Measurements from ENCODE around the gene FBXO28.

The FBXO28 gene

GRCh38 chr1:224116131-224116530 is 2.2 kb downstream of the FBXO28 start:
- no peak overlapping the region for H3K27ac ChIP-seq (ENCODE audit: low read length)
- no peak overlapping the region for H3K4me3 ChIP-seq (ENCODE audit: low read length)
- no peaks in the 10 kb centered on the region for H3K27me3 ChIP-seq (ENCODE audit: control insufficient read depth, insufficient read depth, low read length)
- no peaks in the 10 kb centered on the region for H3K36me3 ChIP-seq (ENCODE audit: control insufficient read depth, insufficient read depth, low read length)
- WGBS (ENCODE audit: insufficient coverage, insufficient read length), result no CpG with 5 or more reads among the region's 4 CpGs
- H3K9me3 ChIP-seq (ENCODE audit: control insufficient read depth, insufficient read depth, low read length), result no peaks in the 10 kb centered on the region
- DNase-seq (ENCODE audit: low read depth, low spot score), result no peak
- H3K4me1 ChIP-seq (ENCODE audit: control insufficient read depth, insufficient read depth, low read length), result no peaks in the 10 kb centered on the region

GRCh38 chr1:224118688-224119087 is 4.8 kb downstream of the FBXO28 start:
- Histone ChIP-seq H3K9me3 (ENCODE audit: control insufficient read depth, insufficient read depth, low read length) (no peaks in the 10 kb centered on the region), H3K27ac (ENCODE audit: low read length) (no peak overlapping the region), H3K36me3 (ENCODE audit: control insufficient read depth, insufficient read depth, low read length) (no peaks in the 10 kb centered on the region), H3K4me3 (ENCODE audit: low read length) (no peak overlapping the region), H3K4me1 (ENCODE audit: control insufficient read depth, insufficient read depth, low read length) (no peaks in the 10 kb centered on the region), H3K27me3 (ENCODE audit: control insufficient read depth, insufficient read depth, low read length) (no peaks in the 10 kb centered on the region)
- DNase-seq (ENCODE audit: low read depth, low spot score), result no peak
- no CpG with 5 or more reads among the region's 1 CpG for whole genome bisulfite sequencing (ENCODE audit: insufficient coverage, insufficient read length)

- Histone ChIP-seq H3K4me1 (ENCODE audit: control insufficient read depth, insufficient read depth, low read length) (no peaks in the 10 kb centered on the region), H3K4me3 (ENCODE audit: low read length) (no peak overlapping the region), H3K27me3 (ENCODE audit: control insufficient read depth, insufficient read depth, low read length) (no peaks in the 10 kb centered on the region), H3K36me3 (ENCODE audit: control insufficient read depth, insufficient read depth, low read length) (no peaks in the 10 kb centered on the region), H3K9me3 (ENCODE audit: control insufficient read depth, insufficient read depth, low read length) (no peaks in the 10 kb centered on the region), H3K27ac (ENCODE audit: low read length) (no peak overlapping the region)
- DNase-seq (ENCODE audit: low read depth, low spot score), result no peak
- no CpG with 5 or more reads among the region's 4 CpGs for WGBS (ENCODE audit: insufficient coverage, insufficient read length)
Observed at GRCh38 chr1:224123136-224123535, 9.2 kb downstream of the FBXO28 start.

- Histone ChIP-seq H3K27ac (ENCODE audit: low read length) (no peak overlapping the region), H3K27me3 (ENCODE audit: control insufficient read depth, insufficient read depth, low read length) (no peaks in the 10 kb centered on the region), H3K4me1 (ENCODE audit: control insufficient read depth, insufficient read depth, low read length) (no peaks in the 10 kb centered on the region), H3K4me3 (ENCODE audit: low read length) (no peak overlapping the region), H3K36me3 (ENCODE audit: control insufficient read depth, insufficient read depth, low read length) (no peaks in the 10 kb centered on the region), H3K9me3 (ENCODE audit: control insufficient read depth, insufficient read depth, low read length) (no peaks in the 10 kb centered on the region)
- no peak for DNase-seq (ENCODE audit: low read depth, low spot score)
Observed at GRCh38 chr1:224124220-224124619, 10.3 kb downstream of the FBXO28 start.

GRCh38 chr1:224127925-224128819 is 14.3 kb downstream of the FBXO28 start:
- H3K4me1 ChIP-seq (ENCODE audit: control insufficient read depth, insufficient read depth, low read length), result no peaks in the 10 kb centered on the region
- no peak overlapping the region for H3K27ac ChIP-seq (ENCODE audit: low read length)
- no peak overlapping the region for H3K4me3 ChIP-seq (ENCODE audit: low read length)
- no peaks in the 10 kb centered on the region for H3K9me3 ChIP-seq (ENCODE audit: control insufficient read depth, insufficient read depth, low read length)
- no CpG with 5 or more reads among the region's 5 CpGs for WGBS (ENCODE audit: insufficient coverage, insufficient read length)
- H3K36me3 ChIP-seq (ENCODE audit: control insufficient read depth, insufficient read depth, low read length), result peaks cover 11% of the 10 kb centered on the region; the same call in 1 of the 2 replicates
- DNase-seq (ENCODE audit: low read depth, low spot score), result no peak
- no peaks in the 10 kb centered on the region for H3K27me3 ChIP-seq (ENCODE audit: control insufficient read depth, insufficient read depth, low read length)

GRCh38 chr1:224131253-224131652 is 17.3 kb downstream of the FBXO28 start:
- Histone ChIP-seq H3K27ac (ENCODE audit: low read length) (no peak overlapping the region), H3K4me3 (ENCODE audit: low read length) (no peak overlapping the region), H3K36me3 (ENCODE audit: control insufficient read depth, insufficient read depth, low read length) (peaks cover 11% of the 10 kb centered on the region; the same call in 1 of the 2 replicates), H3K4me1 (ENCODE audit: control insufficient read depth, insufficient read depth, low read length) (no peaks in the 10 kb centered on the region), H3K9me3 (ENCODE audit: control insufficient read depth, insufficient read depth, low read length) (no peaks in the 10 kb centered on the region), H3K27me3 (ENCODE audit: control insufficient read depth, insufficient read depth, low read length) (no peaks in the 10 kb centered on the region)
- DNase-seq (ENCODE audit: low read depth, low spot score), result no peak

- peaks cover 11% of the 10 kb centered on the region; the same call in 1 of the 2 replicates for H3K36me3 ChIP-seq (ENCODE audit: control insufficient read depth, insufficient read depth, low read length)
- no peaks in the 10 kb centered on the region for H3K9me3 ChIP-seq (ENCODE audit: control insufficient read depth, insufficient read depth, low read length)
- no peak for DNase-seq (ENCODE audit: low read depth, low spot score)
- WGBS (ENCODE audit: insufficient coverage, insufficient read length), result no CpG with 5 or more reads among the region's 1 CpG
- H3K27ac ChIP-seq (ENCODE audit: low read length), result no peak overlapping the region
- no peaks in the 10 kb centered on the region for H3K27me3 ChIP-seq (ENCODE audit: control insufficient read depth, insufficient read depth, low read length)
- no peak overlapping the region for H3K4me3 ChIP-seq (ENCODE audit: low read length)
- H3K4me1 ChIP-seq (ENCODE audit: control insufficient read depth, insufficient read depth, low read length), result no peaks in the 10 kb centered on the region
Observed at GRCh38 chr1:224132901-224133300, 19.0 kb downstream of the FBXO28 start.

GRCh38 chr1:224133741-224134299 is 19.9 kb downstream of the FBXO28 start:
- no peak overlapping the region for H3K27ac ChIP-seq (ENCODE audit: low read length)
- WGBS (ENCODE audit: insufficient coverage, insufficient read length), result no CpG with 5 or more reads among the region's 5 CpGs
- no peaks in the 10 kb centered on the region for H3K27me3 ChIP-seq (ENCODE audit: control insufficient read depth, insufficient read depth, low read length)
- DNase-seq (ENCODE audit: low read depth, low spot score), result no peak
- H3K36me3 ChIP-seq (ENCODE audit: control insufficient read depth, insufficient read depth, low read length), result peaks cover 11% of the 10 kb centered on the region; the same call in 1 of the 2 replicates
- H3K4me1 ChIP-seq (ENCODE audit: control insufficient read depth, insufficient read depth, low read length), result no peaks in the 10 kb centered on the region
- no peak overlapping the region for H3K4me3 ChIP-seq (ENCODE audit: low read length)
- no peaks in the 10 kb centered on the region for H3K9me3 ChIP-seq (ENCODE audit: control insufficient read depth, insufficient read depth, low read length)

GRCh38 chr1:224137518-224137917 is 23.6 kb downstream of the FBXO28 start:
- H3K27me3 ChIP-seq (ENCODE audit: control insufficient read depth, insufficient read depth, low read length), result no peaks in the 10 kb centered on the region
- H3K9me3 ChIP-seq (ENCODE audit: control insufficient read depth, insufficient read depth, low read length), result no peaks in the 10 kb centered on the region
- peaks cover 3% of the 10 kb centered on the region; the same call in 1 of the 2 replicates for H3K36me3 ChIP-seq (ENCODE audit: control insufficient read depth, insufficient read depth, low read length)
- no peak for DNase-seq (ENCODE audit: low read depth, low spot score)
- H3K4me1 ChIP-seq (ENCODE audit: control insufficient read depth, insufficient read depth, low read length), result no peaks in the 10 kb centered on the region
- no peak overlapping the region for H3K27ac ChIP-seq (ENCODE audit: low read length)
- no peak overlapping the region for H3K4me3 ChIP-seq (ENCODE audit: low read length)

GRCh38 chr1:224138198-224138597 is 24.3 kb downstream of the FBXO28 start:
- H3K36me3 ChIP-seq (ENCODE audit: control insufficient read depth, insufficient read depth, low read length), result no peaks in the 10 kb centered on the region; the same call in 1 of the 2 replicates
- H3K9me3 ChIP-seq (ENCODE audit: control insufficient read depth, insufficient read depth, low read length), result no peaks in the 10 kb centered on the region
- WGBS (ENCODE audit: insufficient coverage, insufficient read length), result no CpG with 5 or more reads among the region's 3 CpGs
- no peak for DNase-seq (ENCODE audit: low read depth, low spot score)
- no peaks in the 10 kb centered on the region for H3K4me1 ChIP-seq (ENCODE audit: control insufficient read depth, insufficient read depth, low read length)
- H3K27me3 ChIP-seq (ENCODE audit: control insufficient read depth, insufficient read depth, low read length), result no peaks in the 10 kb centered on the region
- H3K4me3 ChIP-seq (ENCODE audit: low read length), result no peak overlapping the region
- H3K27ac ChIP-seq (ENCODE audit: low read length), result no peak overlapping the region

GRCh38 chr1:224141693-224142092 is 27.8 kb downstream of the FBXO28 start:
- Histone ChIP-seq H3K36me3 (ENCODE audit: control insufficient read depth, insufficient read depth, low read length) (no peaks in the 10 kb centered on the region; the same call in 1 of the 2 replicates), H3K4me1 (ENCODE audit: control insufficient read depth, insufficient read depth, low read length) (no peaks in the 10 kb centered on the region), H3K4me3 (ENCODE audit: low read length) (no peak overlapping the region), H3K27ac (ENCODE audit: low read length) (no peak overlapping the region), H3K27me3 (ENCODE audit: control insufficient read depth, insufficient read depth, low read length) (no peaks in the 10 kb centered on the region), H3K9me3 (ENCODE audit: control insufficient read depth, insufficient read depth, low read length) (no peaks in the 10 kb centered on the region)
- WGBS (ENCODE audit: insufficient coverage, insufficient read length), result no CpG with 5 or more reads among the region's 3 CpGs
- no peak for DNase-seq (ENCODE audit: low read depth, low spot score)

Measured in iPS DF 6.9 (cell line).